Gastroesophageal sphincter (tissue), 3 donors: ENCODE results near the gene DFFB.

Experiments
- POLR2A ChIP-seq, 2 donors: fragments of 450-650 bp; IDR thresholded peaks; one replicate each; pipeline ENCODE4 v1.6.1; 2017; ENCODE audit warnings: antibody characterized with exemption in 2 of 2, mild to moderate bottlenecking in 2 of 2, moderate library complexity in 1 of 2
- POLR2AphosphoS5 ChIP-seq: sonication (generic); formaldehyde crosslinking; IDR thresholded peaks from one replicate; pipeline ENCODE4 v1.6.1; 2017; ENCODE audit warnings: antibody characterized with exemption
- TF ChIP-seq, protein P1 (sequence below), 4 experiments: fragments of 200-600 bp in 2 of 4; fragments of 450-650 bp in 2 of 4; sonication (generic) in 1 of 4; IDR thresholded peaks; one replicate each; pipeline ENCODE4 v1.5.1; 2017 to 2019; ENCODE audit warnings: antibody characterized with exemption in 4 of 4, mild to moderate bottlenecking in 2 of 4, moderate library complexity in 2 of 4

DNA sequence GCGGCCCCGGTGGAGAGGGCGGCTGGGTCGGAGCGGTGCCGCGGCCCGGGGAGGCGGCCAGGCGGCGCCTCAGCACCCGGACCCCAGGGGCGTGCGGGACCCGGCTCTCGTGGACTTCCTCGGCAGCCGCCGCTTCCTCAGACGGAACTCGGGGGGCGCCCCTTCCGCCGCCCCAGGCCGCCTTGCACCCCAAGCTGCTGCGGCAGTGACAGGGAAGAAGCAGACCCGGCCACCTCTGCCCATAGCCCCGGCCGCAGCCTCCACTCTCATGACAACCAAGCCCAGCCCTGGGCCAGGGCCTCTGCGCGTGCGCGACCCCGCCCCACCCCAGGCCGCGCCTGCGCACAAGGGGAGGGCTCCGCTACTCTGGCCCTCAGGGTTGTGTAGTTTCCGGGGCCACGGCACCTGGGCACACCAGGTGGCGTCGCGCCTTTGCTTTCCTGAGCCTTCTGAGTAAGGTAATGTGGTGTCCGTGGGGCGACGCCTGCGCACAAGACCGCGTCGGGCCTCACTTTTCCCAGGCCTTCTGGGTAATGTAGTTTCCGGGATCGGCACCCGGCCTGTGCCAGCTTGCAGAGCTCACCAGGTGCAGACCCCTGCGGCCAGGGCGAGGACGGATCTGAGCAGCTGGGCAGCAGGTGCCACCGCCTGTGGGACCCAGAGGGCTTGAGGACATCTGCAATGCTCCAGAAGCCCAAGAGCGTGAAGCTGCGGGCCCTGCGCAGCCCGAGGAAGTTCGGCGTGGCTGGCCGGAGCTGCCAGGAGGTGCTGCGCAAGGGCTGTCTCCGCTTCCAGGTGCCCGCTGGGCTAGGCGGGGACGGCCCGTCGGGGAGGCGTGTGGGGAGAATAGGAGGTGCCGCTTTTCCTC lies at the start of gene DFFB, which contains the start of gene CEP104:
- TF ChIP-seq POLR2AphosphoS5, result peak; percentile 67
- peak; percentile 58 to 62 for TF ChIP-seq POLR2A (IDR thresholded peaks at IDR 0.05)
- TF ChIP-seq, protein P1, sequence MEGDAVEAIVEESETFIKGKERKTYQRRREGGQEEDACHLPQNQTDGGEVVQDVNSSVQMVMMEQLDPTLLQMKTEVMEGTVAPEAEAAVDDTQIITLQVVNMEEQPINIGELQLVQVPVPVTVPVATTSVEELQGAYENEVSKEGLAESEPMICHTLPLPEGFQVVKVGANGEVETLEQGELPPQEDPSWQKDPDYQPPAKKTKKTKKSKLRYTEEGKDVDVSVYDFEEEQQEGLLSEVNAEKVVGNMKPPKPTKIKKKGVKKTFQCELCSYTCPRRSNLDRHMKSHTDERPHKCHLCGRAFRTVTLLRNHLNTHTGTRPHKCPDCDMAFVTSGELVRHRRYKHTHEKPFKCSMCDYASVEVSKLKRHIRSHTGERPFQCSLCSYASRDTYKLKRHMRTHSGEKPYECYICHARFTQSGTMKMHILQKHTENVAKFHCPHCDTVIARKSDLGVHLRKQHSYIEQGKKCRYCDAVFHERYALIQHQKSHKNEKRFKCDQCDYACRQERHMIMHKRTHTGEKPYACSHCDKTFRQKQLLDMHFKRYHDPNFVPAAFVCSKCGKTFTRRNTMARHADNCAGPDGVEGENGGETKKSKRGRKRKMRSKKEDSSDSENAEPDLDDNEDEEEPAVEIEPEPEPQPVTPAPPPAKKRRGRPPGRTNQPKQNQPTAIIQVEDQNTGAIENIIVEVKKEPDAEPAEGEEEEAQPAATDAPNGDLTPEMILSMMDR (IDR thresholded peaks at IDR 0.05), result peak in 1 of 4 experiments; percentile 44
